K562 (cell line): ENCODE results near the gene TM4SF5. TPM values are rescaled to one million over a fixed set of nuclear protein-coding genes. Genes with fewer than 3 reads are reported as not detected.

Experiments used
- ATF2 ChIP-seq: sonication (generic); formaldehyde crosslinking; IDR thresholded peaks from 2 replicates; pipeline ENCODE4 v1.8.1; 2022; ENCODE audit warnings: missing genetic modification reagents
- BCOR ChIP-seq: fragments of 450-650 bp; IDR thresholded peaks from 2 replicates; pipeline ENCODE4 v1.6.1; 2016
- CXXC5 ChIP-seq: fragments of 250-450 bp; sonication (Bioruptor Pico); IDR thresholded peaks from 2 replicates; pipeline ENCODE4 v1.8.0; 2022; ENCODE audit warnings: inconsistent platforms, mild to moderate bottlenecking, moderate library complexity
- E2F3 ChIP-seq: fragments of 250-450 bp; sonication (Bioruptor Pico); IDR thresholded peaks from 2 replicates; pipeline ENCODE4 v1.4.0; 2020; ENCODE audit warnings: mild to moderate bottlenecking
- E2F6 ChIP-seq, 2 experiments: IDR thresholded peaks; 2 replicates each; pipeline ENCODE4 v1.6.1; 2011; ENCODE audit warnings: borderline replicate concordance in 1 of 2, control low read depth in 1 of 2, low read depth in 1 of 2, low read length in 1 of 2, mild to moderate bottlenecking in 1 of 2, mixed read lengths in 1 of 2, moderate library complexity in 1 of 2; ENCODE audit not compliant: insufficient read depth in 1 of 2, insufficient read length in 1 of 2, poor library complexity in 1 of 2, severe bottlenecking in 1 of 2; ENCODE audit errors: extremely low read depth in 1 of 2
- NCOA6 ChIP-seq: fragments of 450-650 bp; IDR thresholded peaks from 2 replicates; pipeline ENCODE4 v1.6.1; 2017; ENCODE audit warnings: mild to moderate bottlenecking
- RUNX1 ChIP-seq: sonication (generic); IDR thresholded peaks from 2 replicates; pipeline ENCODE4 v1.6.1; 2016; ENCODE audit warnings: antibody characterized with exemption, low read depth
- STAT5A ChIP-seq: IDR thresholded peaks from 2 replicates; pipeline ENCODE4 v1.6.1; 2012; ENCODE audit warnings: low read length, inconsistent platforms, borderline replicate concordance
- TEAD1 ChIP-seq, 2 experiments: fragments of 450-650 bp in 1 of 2; sonication (generic) in 1 of 2; formaldehyde crosslinking; IDR thresholded peaks; 2 replicates each; pipeline versions ENCODE4 v1.4.0 to v1.8.0; 2020 to 2022; ENCODE audit warnings: mild to moderate bottlenecking in 2 of 2, missing genetic modification reagents in 1 of 2
- TEAD4 ChIP-seq, 2 experiments: sonication (generic) in 1 of 2; formaldehyde crosslinking in 1 of 2; IDR thresholded peaks; 2 replicates each; pipeline versions ENCODE4 v1.6.1 to v1.8.0; 2012 to 2022; ENCODE audit warnings: borderline replicate concordance in 1 of 2, inconsistent platforms in 1 of 2, low read length in 1 of 2, mild to moderate bottlenecking in 1 of 2, missing genetic modification reagents in 1 of 2
- ZBTB40 ChIP-seq, 2 experiments: fragments of 450-650 bp in 1 of 2; sonication (generic) in 1 of 2; formaldehyde crosslinking in 1 of 2; IDR thresholded peaks; 2 replicates each; pipeline versions ENCODE4 v1.7.1 to v1.9.0; 2016 to 2022; ENCODE audit warnings: inconsistent platforms in 1 of 2, mild to moderate bottlenecking in 1 of 2, missing genetic modification reagents in 1 of 2
- ZBTB7A ChIP-seq: IDR thresholded peaks from 2 replicates; pipeline ENCODE4 v1.6.1; 2011; ENCODE audit warnings: low read depth, mild to moderate bottlenecking, low read length, moderate library complexity, borderline replicate concordance; ENCODE audit not compliant: control insufficient read depth
- ZNF143 ChIP-seq: sonication (generic); formaldehyde crosslinking; IDR thresholded peaks from 2 replicates; pipeline ENCODE4 v1.9.0; 2022; ENCODE audit warnings: mild to moderate bottlenecking, missing genetic modification reagents
- ZNF23 ChIP-seq: fragments of 250-450 bp; sonication (Bioruptor Pico); IDR thresholded peaks from 2 replicates; pipeline ENCODE4 v1.4.0; 2020; ENCODE audit warnings: mild to moderate bottlenecking
- polyA plus RNA-seq, 8 experiments: library from polyadenylated mRNA; depleted of rRNA in 4 of 8; stranded (reverse) in 5 of 8; unstranded in 3 of 8; fragments of >200 nt; fragmentation: Nextera tagmentation in 2 of 8; fragmentation: Illumina TruSeq in 1 of 8; extraction: Ambion mirVana in 2 of 8; extraction: Trizol in 1 of 8; gene quantifications; 2 replicates each; pipeline versions ENCODE4 v1.2.1 to v1.2.3, GENCODE V29; 2011 to 2014; ENCODE audit warnings: inconsistent platforms in 1 of 8, missing spikeins in 1 of 8
- total RNA-seq, 7 experiments: library from RNA; depleted of rRNA in 6 of 7; stranded (reverse); fragments of >200 nt in 6 of 7; fragmentation: Illumina TruSeq in 2 of 7; extraction: Trizol in 2 of 7; gene quantifications; 2 replicates each; pipeline versions ENCODE4 v1.2.1 to v1.2.3, GENCODE V29; 2011 to 2021; ENCODE audit warnings: low replicate concordance in 1 of 7

TM4SF5 gene
- total and polyA plus RNA-seq, 9 of the 15 experiments (the other 6 are each of a cell fraction or from before 2014, with no cell fraction given): not detected

- TF ChIP-seq E2F6 (IDR thresholded peaks at IDR 0.05; ENCODE audit: borderline replicate concordance in 1 of 2, extremely low read depth in 1 of 2, insufficient read depth in 1 of 2, insufficient read length in 1 of 2, low read depth in 1 of 2, low read length in 1 of 2, poor library complexity in 1 of 2, severe bottlenecking in 1 of 2) (peak in 1 of 2 experiments; percentile 72), TEAD1 (CRISPR knock-in tag; IDR thresholded peaks at IDR 0.05) (peak in 1 of 2 experiments; percentile 73; a peak in 2 of 4 replicates), ZBTB40 (IDR thresholded peaks at IDR 0.05) (0 out of 2 replicates have a peak, but pooled peaks have one; percentile 48), ZBTB40 (CRISPR knock-in tag; IDR thresholded peaks at IDR 0.05) (no peak), ATF2 (0 out of 2 replicates have a peak, but pooled peaks have one; percentile 32), RUNX1 (no peak), CXXC5 (CRISPR knock-in tag) (peak; percentile 84), E2F3 (0 out of 2 replicates have a peak, but pooled peaks have one; percentile 30), ZBTB7A (peak; percentile 62; the same call in 1 of the 2 replicates), NCOA6 (0 out of 2 replicates have a peak, but pooled peaks have one; percentile 53), STAT5A (no peak), ZNF143 (CRISPR knock-in tag) (peak; percentile 16; the same call in 1 of the 2 replicates), TEAD4 (IDR thresholded peaks at IDR 0.05; ENCODE audit: low read length) (0 out of 2 replicates have a peak, but pooled peaks have one; percentile 6), TEAD4 (CRISPR knock-in tag; IDR thresholded peaks at IDR 0.05; ENCODE audit: borderline replicate concordance) (no peak), ZNF23 (CRISPR knock-in tag) (no peak), BCOR (no peak)
Observed at GRCh38 chr17:4789951-4790704, 18.4 kb downstream of the TM4SF5 start (continued).
